H1 (cell line): ENCODE measurements around the gene COL17A1. TPM values are rescaled to one million over a fixed set of nuclear protein-coding genes. Genes with fewer than 3 reads are reported as not detected.

Source experiments
- CHD7 ChIP-seq: fragments of 300-600 bp; sonication (generic); IDR thresholded peaks from 2 replicates; pipeline ENCODE4 v1.7.1; 2012; ENCODE audit warnings: low read length, moderate library complexity, mild to moderate bottlenecking, inconsistent platforms; ENCODE audit not compliant: insufficient replicate concordance
- EP300 ChIP-seq, 2 experiments: IDR thresholded peaks; 1 replicate in 1 of 2; 2 replicates in 1 of 2; pipeline ENCODE4 v1.6.1; 2011 to 2012; ENCODE audit warnings: low read depth in 2 of 2, low read length in 2 of 2, mild to moderate bottlenecking in 2 of 2, borderline replicate concordance in 1 of 2, inconsistent platforms in 1 of 2, moderate library complexity in 1 of 2
- polyA plus RNA-seq, 7 experiments: library from polyadenylated mRNA; depleted of rRNA in 3 of 7; stranded (reverse) in 5 of 7; unstranded in 2 of 7; fragments of >200 nt in 5 of 7; fragments of 200-250 nt in 2 of 7; gene quantifications; 1 replicate in 5 of 7; 2 replicates in 1 of 7; 4 replicates in 1 of 7; pipeline versions ENCODE4 v1.2.1 to v1.2.3, GENCODE V29; 2011 to 2013; ENCODE audit warnings: missing spikeins in 2 of 7, mixed read lengths in 2 of 7
- total RNA-seq: library from RNA; stranded (reverse); fragmentation: NEBNext Ultra II Directional; extraction: Animal tissue kit (Norgen Biotek cat#: 25700); gene quantifications from 2 replicates; pipeline ENCODE4 v1.2.1, GENCODE V29; 2021

The COL17A1 gene
- total and polyA plus RNA-seq, 2 of the 8 experiments (the other 6 are each of a cell fraction or from before 2014, with no cell fraction given), result 0.35 to 0.37 TPM

GRCh38 chr10:103991393-103992128 lies 94.1 kb downstream of the COL17A1 start (continued):
- TF ChIP-seq CHD7 (no peak), EP300 (IDR thresholded peaks at IDR 0.05; ENCODE audit: borderline replicate concordance in 1 of 2, low read depth in 2 of 2, low read length in 2 of 2) (no peak)
